GM04504 (cell line): Measurements from ENCODE around the gene SRC.

Source experiments
- DNase-seq: peaks from one replicate; pipeline ENCODE4 v3.0.0-alpha.2; 2012; ENCODE audit warnings: low read depth

The SRC gene

DNA sequence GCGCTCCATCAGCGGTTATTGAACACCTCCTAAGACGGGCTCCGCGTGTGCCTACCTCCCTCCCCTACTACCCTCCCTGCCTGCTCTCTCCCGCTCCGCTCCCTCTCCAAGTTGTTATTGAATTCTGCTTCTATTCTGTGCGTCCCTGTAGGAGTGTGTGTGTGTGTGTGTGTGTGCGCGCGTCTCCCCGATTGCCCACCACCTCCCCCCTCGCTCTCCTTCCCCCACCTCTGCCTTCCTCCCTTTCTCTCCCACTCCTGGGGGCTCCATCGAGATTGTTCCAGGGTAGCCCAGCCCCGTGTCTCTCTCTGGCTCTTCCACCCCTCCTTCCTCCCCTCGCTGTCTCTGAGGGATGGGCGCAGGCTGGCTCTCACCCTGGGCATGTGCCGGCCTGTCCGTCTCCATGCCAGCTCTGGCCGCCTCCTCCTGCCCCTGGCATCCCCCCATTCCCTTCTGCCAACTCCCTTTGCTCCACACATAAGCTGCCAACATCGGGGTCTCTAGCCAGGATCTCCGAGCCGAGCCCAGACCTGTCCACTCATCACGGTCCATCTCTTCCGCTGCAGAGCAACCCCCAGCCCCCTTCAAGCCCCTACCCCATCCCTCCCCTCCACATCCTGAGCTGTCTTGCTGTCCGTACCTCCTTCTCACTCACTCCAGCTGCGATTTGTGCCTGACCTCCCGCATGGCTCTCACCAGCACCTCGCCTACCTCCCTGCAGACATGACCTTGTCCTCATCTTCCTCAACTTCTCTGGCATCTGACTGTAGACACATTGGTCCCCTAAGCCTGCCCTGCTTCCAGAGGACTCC is 68.5 kb downstream of the SRC start:
- no peak for DNase-seq

DNA sequence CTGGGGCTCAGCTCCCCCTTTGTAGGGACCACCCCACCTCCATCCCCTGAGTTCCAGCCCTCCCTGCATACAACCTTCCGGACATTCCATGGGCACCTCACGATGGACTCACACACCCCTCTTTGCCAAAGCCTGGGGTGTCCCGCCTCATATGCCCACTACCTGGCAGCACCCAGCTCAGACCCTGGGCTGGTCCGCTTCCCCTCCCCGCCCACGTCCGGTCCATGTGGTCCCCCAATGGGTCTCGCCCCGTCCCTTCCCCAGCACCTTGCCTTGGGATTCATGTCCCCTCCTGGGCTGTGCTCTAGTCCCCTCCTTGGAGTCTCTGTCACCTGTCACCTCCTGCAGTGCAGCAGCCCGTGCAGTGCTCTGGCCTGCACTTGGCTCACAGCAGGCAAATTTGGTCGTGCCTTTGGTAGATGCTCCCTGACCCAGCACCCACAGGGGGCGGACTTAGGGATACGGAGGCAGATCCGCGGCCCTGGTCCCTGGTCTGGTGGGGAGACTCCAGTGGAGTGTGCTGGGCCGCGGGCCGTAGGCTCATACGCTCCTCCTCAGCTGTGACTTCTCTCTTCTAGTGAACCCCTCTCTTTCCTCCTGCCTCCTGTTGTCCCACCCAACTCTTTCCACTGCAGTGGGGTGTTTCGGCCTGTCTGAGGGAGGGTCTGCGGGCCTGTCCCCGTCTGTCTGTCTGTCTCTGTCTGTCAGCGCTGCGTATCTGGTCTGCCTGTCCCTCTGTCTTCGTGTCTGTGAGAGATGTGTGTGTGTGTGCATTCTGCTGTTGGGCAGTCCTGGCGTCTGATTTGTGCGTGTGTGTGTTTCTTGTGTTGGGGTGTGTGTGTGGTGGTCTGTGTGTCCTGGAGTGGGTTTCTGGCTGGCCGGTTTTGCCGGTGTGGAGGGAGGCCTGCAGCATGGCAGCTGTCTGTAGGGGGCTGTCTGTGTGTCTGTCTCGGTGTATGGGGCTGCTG is 69.5 kb downstream of the SRC start:
- no peak for DNase-seq

DNA sequence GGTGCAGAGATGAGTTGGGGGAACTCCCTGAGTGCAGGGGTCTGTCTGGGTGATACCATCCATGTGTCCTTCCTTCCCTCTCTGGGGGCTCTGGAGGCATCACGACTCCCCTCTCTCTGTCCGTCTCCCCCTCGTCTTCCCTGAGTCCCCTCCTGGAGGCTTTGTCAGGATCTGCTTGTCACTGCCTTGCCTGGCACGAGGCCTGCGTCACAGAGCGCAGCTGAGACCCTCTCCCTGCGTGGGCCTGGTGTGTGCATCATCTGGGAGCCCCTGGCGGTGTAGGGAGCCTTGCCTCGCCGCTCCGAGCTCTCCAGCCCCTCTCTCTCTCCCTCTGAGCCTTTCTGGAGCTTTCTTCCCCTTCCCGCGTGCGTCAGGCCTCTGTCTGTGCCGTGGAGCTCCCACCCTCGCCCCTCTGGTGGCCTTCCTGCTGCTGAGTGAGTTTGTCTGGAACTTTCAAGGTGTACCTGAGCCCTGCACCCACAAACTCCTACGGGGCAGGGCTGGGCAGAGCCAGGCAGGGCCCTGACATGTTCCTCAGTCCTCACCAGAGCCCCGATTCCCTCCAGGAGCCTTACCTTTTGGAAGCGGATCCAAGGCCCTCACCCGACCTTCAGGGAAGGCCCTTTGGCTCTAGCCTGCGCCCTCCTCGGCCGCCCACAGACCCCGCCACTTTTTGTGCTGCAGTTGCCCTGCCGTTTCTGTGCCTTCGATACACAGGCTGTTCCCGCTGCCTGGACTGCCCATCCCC is 70.3 kb downstream of the SRC start:
- DNase-seq = no peak

DNA sequence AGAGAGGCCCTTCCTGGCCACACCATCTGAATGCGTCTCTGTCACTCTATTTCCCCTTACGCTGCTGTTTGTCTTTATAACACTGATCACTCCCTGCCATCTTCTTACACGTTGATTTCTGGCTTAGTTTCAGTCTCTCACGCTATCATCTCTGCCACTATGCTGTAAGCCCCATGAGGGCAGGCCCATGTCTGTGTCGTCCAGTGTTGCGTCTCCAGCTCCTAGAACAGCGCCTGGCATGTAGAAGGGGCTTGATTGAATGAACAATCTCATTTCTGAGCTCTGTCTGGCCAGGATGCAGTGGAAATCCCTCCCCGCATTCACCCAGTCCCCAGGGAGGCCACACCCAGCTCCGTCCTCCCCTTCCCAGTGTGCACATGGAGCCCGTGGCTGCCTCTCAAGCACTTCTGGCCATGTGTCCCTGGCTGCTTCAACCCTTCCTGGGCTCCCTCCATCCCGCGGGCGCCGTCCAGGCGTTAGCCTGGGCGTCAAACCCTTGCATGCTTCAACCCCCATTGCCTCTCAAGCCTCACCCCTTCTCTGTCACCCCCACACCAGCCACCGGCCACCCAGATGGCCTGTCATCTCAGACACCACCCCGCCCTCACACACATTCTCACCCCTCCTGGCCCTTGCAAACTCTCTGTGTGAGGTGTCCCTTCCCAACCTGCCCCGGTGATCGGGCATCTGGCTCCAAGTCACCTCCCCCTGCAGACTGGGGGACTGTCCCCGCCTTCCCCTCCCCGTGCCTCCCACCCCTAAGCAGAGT is 71.1 kb downstream of the SRC start:
- no peak for DNase-seq

DNA sequence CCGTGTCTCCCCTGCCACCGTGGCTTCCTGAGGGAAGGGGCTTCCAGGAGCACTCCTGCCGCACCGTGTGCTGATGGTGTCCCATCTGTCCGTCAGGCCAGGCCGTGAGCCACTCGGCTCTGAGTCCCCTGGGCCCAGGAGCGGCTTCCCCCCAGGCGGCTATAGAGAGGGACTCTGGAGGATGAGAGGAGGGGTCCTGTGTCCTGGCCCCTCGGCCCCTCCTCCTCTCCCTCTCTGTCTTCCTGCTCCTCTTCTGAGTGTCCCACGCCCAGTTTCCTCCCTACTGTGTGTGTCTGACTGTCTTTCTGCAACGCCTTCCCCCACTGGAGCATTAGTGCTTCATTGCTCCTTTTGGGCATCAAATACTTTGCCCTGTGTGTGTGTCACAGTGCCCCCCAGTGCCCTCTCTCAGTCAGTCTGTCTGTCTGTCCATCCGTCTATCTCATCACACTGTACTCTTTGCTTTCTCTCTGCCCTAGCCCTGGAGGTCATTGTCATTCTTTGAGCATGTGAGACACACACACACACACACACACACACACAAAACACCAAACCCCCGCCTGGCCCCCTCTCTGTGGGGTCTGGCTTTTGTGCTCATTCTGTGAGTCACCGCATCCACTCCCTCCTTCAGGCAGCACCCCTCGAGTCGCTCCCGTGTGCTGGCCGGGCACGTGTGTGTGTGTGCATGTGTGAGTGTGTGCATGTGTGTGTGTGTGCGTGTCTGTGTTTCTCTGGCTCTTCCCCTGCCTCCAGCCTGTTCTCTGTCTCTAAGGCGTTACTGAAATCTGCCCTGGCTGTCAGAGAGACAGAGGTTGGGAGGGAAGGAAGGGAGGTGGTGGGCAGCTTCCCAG is 71.9 kb downstream of the SRC start:
- no peak for DNase-seq

DNA sequence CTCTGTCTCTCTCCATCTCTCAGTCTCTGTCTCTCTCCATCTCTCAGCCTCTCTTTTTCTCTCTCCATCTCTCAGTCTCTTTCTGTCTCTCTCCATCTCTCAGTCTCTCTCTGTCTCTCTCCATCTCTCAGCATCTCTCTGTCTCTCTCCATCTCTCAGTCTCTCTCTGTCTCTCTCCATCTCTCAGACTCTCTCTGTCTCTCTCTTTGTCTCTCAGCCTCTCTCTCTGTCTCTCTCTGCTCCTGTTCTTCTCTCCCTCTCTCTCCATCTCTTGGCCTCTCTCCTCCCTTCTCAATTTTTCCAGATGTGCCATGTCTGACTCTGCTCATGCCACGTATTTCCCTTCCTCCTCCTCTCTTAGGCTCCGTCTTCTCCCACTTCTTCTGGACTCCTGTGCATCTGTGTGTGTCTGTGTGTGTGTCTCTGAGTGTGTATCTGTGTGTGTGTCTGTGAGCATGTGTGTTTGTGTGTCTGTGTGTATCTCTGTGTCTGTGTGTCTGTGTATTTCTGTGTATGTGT is 72.7 kb downstream of the SRC start:
- no peak for DNase-seq

DNA sequence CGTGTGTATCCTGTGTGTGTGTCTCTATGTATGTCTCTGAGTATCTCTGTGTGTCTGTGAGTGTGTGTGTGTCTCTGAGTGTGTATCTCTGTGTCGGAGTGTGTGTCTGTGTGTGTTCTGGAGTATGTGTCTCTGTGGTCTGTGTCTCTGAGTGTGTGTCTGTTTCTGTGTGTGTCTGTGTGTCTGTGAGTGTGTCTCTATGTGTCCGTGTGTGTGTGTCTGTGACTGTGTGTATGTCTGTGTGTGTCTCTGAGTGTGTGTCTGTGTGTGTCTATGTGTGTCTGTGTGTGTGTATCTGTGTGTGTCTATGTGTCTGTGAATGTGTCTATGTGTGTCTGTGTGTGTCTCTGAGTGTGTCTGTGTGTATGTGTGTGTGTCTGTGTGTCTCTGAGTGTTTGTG is 73.4 kb downstream of the SRC start:
- no peak for DNase-seq

DNA sequence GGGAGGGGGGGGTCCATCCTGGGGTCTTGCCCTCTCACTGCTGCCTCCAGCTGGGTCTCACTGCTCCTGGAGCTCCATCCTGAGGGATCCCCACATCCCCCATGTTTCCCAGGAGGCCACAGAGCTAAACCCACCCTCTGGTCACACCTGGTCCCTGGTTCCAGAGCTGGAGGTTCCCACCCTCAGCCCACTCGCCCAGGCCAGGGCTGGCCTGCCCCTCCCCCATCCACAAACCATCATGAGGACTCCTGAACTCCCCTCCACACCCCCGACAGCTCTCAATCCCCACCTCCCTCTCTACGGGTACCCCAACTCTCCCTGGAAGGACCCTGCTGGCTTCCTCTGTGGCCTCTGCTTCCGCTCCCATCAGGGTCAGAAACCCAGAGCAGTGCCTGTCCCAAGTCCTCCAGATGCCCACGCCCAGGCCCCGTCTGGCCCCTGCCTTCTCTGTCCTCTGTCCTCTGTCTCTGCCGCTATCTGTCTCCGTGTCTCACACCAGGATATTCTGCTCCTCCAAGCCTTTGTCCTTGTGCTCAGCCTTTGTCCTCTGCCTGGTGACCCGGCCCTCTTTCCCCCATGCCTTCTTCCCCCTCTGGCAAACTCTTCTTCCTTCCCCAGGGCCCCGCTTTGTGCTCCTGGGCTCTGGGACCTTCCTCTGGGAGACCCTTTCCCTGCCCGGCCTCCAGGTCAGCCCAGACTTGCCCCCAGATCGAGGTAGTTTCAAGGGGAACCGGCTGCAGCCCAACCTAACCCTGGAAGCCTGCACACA is 74.0 kb downstream of the SRC start:
- DNase-seq = no peak

DNA sequence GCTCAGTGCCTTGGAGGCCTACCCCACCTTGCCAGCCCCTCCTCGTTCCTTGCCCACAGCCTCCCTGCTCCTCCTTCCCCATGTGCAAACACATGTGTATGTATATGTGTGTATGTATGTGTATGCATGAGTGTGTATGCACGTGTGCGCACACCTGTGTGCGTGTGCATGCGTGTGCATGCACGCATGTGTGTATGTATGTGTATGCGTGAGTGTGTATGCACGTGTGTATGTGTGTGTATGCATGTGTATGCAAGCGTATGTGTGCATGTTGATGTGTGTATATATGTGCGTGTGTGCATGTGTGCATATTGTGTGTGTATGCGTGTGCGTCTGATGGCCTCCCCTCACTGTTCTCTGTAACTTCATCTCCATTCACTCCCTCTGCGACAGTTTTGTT is 74.7 kb downstream of the SRC start:
- no peak for DNase-seq

DNA sequence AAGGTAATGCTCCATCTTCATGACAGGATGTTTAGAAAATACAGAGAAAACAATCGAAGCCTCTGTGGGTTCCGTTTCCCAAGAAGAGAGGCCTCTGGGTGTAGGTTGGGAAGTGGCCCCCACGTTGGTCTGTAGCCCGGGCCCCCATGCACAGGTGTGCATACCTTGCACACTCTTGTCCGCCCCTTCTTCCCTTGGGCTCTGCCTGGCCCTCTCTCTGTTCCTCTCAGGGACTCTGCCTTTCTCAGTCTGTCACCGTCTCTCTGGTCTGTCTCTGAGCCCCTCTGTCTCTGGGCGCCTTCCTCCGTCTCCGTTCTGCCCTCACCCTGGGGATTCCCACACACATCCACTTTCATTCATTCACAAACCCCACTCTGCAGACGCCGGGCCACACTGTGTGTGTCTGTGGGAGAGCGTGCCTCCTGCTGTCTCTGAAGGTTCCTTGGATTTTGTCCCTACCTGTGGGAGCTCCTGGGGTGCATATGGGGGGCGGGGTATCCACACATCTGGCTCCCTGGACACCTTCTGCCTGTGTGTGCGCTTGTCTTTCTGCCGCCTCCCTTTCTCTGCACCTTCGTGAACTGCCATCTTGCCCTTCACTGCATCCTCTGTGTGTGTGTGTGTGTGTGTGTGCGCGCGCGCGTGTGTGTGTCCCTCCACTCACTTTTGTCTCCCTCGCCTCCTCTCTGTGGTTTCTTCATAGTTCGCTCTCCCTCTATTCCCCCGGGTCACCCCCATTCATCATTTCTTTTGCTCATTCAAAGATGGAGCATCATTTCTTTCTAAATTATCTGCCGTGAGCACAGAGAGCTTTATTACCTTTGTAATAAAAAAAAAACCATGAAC is 75.3 kb downstream of the SRC start:
- DNase-seq = no peak

DNA sequence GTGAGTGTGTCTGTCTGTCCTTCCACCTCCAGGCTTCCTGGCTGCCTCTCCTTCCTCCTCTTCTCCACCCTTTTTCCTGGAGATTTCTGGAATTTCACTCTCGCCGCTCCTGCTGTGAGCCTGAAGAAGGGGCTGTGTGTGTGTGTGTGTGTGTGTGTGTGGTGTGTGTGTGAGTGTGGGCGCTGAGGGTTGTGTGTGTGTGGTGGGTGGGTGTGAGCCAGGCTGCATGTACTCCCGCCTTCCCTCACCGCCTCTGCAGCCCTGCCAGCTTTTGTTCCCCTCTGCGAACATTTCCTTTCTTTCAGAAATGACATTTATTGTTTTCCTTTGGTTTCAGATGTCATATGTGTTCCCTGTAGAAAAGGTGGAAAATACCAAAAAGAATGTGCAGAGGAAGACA is 76.0 kb downstream of the SRC start:
- DNase-seq = no peak

DNA sequence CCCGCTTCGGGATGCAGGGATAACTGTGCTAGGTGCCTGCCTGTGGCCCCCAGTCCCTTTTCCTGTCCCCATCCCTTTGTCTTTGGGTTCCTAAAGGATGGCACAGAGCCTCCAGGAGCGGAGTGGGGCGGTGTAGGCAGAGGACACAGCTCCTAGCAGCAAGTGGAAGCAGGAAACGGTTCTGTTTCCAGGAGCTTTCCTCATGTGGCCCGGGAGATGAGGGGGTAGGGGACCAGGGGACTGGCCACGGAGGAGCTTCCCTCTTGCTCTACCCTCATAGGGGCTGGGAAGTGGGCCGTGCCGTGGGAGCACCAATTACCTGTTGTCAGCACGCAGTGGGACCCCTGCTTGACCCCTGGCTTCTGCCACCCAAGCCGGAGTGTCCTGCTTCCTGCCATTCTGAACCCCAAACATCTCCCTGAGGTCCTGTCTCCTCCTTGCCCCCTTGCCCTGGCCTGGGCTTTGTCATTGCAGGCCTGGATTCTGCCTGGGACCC is 76.9 kb downstream of the SRC start:
- DNase-seq = no peak

DNA sequence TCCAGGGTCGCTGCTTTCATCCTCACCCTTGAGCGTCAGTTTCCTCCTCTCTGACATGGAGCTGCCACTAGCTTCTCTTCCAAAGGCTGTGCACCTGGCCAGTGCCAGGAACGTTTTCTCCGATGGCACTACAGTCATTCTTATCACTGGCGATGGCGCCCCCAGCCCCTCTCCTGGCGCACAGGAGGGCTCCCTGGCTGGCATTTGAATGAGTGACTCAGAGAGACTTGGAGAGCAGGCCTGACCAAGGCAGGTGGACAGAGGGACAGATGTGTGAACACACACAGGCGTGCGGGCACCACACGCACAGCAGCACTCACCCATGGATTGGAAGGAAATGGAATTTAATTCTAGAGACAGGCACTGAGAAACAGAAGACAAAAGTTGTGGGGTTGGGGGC is 77.6 kb downstream of the SRC start:
- DNase-seq = no peak

DNA sequence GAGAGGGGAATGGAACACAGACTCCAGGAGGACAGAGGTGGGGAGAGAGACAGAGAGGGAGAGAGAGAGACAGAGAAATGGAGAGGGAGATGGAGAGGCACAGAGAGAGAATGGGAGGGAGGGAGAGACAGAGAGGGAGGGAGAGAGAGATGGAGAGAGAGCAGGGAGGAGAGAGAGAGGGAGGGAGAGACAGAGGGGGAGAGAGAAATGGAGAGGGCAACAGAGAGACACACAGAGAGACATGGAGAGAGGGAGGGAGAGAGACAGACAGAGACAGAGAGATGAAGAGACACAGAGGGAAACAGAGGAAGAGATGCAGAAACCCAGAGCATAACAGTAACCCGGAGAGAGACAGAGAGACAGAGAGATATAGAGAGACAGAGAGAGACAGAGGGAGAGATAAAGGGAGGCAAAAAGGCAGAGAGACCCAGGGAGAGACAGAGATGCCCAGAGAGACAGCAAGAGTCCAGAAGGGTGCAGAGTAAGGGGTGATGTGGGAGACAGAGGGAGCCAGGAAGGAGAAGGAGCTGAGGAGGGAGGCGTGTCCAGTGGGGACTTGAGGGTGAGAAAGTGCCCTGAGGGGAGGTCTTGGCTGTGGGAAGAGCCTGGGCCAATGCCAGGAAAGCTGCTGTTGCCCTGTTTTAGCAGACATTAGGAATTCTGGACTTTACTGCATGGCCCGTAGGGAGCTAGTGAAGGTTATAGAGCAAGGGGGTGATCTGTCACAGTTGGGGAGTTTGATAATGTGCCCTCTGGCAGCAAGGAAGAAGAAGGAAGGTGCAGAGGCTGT is 78.3 kb downstream of the SRC start:
- no peak for DNase-seq

DNA sequence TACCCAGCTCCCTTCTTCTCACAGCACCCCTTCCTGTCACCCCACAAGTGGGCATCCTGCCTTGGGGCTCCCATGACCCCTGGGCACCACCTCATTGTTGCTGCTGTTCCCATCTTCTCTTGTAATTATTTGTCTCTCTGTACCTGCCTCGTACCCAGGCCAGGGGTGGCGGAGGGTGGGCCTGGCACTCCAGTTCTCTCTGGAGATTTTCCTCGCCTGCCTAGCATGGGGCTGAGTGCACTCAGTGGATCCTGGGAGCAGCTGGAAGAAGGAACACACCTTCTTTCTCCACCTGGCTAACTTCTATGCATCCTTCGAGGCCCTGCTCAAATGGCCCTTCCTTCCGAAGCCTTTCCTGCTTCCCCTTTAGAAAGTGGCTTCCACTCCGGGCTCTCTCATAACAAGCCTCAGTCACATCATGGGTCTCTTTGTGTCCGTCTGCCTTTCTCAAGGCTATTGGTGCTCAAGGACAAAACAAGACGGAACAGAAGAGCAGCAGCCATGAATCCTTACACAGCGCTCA is 79.2 kb downstream of the SRC start:
- DNase-seq = no peak

DNA sequence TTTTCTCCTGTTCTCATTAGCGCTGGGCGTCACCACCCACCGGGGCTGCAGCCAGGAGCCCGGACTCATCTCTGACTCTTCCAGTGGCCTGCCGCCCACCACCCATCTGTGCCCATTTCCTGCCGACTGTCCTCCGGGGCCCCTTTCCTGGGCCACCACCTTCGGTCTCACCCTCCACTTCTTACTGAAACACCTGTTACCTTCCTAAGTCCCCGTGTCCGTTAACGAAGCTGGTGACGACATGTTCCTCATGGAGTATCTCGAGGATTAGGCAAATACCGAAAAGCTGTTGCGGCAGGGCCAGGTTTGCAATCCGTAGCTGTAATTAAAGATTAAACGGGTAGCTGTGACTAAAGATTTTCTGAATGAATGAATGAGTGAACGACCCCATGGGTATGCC is 80.2 kb downstream of the SRC start:
- no peak for DNase-seq

DNA sequence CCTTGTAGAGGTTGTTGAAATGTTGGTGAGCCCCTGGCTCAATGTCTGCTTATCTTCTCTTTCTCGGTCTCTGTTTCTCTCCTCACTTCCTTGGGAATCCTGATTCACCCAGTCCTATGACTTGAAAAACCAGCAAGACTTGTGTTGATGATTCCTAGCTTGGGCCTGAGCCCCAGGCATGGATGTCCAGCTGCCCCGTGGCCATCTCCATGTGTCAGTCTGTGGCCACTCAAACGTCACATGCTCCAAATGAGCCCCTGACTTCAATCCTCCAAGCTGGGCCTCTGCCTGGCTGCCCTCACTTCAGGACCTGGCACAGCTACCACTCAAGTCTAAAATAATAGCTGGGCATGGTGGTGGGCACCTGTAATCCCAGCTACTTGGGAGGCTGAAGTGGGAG is 81.0 kb downstream of the SRC start:
- DNase-seq = no peak

DNA sequence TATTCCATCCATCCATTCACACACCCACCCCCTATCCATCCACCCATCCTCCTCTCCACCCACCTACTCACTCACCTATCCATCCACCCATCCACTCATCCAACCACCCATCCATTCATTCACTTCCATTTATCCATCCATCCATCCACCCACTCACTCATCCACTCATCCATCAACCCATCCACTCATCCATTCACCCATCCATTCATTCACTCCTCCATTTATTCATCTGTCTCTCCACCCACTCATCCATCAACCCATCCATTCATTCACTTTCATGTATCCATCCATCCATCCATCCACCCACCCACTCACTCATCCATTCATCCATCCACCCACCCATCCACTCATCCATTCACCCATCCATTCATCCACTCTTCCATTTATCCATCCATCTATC is 84.1 kb downstream of the SRC start:
- no peak for DNase-seq
